ENCODE data around the gene ZNF275.
"Not testable (repeated sequence)": the region's sequence is repeated elsewhere in the genome, so short reads cannot be mapped to it uniquely, and the experiment has no call there.

The ZNF275 gene

DNA sequence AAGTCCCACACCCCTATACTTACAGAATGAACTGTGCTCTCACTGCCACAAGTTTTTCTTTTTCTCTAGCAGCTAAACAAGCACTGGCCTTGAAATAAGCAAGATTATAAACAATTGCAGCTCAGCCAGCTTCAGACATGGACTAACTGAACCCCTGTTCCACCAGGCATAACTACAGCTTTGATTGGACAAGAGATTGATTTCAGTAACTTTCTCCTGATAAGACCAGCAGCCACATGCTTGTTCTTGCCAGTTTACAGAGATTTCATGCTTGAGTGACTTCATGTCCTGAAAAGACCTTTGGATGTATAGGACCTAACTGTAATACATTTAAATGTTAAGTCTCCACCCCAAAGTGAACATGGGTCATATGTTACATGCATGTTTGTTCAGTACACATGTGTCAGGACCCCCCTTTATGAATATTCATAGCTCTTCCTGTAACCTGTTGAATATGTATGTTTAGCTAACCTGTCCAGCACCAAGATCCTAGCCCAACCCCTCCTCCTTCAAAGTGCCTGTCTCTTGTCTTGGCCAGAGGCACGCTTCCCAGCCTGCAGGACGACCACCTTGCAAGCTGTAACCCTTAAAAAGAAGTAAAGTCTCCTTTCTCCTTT, 27.9 kb downstream of the ZNF275 start:
- no peak for DNase-seq

DNA sequence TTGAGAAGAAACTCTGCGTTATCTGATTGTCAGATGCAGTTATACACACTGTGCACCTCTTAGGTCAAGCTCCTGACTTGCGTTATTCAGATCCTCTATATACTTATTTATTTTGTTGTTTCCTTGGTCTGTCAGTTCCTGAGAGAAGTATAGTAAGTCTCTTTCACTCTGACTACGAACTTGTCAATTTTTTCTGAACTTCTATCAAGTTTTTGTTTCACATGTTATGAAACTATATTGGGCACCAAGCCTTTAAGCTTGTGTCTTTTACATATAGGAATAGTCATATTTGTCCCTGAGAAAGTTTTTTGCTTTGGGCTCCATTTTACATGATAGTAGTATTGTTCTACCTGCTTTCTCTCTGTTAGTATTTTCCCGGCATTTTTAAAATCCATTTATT, 31.7 kb downstream of the ZNF275 start:
- DNase-seq, result no peak

DNA sequence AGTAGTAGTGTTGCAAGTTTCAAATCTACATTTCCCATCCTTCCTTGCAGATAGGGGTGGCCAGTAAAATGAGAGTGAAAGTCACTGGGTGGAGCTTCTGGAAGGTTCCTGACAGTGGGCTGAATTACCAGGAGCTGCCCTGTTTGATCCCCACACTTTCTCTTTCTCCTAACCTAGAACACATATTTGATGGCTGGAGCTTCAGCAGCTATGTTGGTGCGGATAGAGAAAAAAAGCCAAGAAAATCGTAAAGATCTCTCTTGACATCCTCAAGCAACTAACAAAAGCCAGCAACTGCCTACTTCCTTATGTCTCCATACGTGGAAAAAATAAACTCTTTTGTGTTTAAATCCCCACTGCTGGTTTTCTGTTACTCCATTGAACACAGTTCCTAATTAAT, 32.2 kb downstream of the ZNF275 start:
- no peak for DNase-seq

DNA sequence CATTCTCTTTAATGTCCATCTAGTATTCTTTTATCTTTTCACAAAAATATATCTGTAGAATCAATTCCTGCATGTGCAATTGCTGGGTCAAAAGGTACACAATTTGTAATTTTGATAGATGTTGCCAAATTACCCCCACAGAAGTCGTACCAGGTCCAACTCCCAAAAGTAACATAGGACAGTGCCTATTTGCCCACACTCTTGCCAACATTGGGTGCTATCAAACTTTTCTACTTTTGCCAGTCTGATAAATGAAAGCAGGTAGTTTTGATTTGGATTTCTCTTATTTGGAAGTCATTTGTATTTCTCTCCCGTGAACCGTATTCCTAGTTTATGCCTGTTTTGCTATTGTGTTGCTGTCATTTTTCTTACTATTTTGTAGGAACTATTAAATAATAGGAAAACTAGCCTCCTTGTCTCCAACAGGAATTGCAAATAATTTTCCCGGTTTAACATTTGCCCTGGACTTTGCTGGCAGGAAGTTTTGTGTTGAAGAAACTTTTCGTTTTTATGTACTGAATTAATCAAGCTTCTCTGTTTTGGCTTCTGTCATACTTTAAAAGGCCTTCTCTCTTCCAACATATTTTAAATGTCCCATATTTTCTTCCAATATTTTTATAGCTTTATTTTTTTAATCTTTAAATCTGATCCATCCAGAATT, 33.1 kb downstream of the ZNF275 start:
- DNase-seq, result no peak

DNA sequence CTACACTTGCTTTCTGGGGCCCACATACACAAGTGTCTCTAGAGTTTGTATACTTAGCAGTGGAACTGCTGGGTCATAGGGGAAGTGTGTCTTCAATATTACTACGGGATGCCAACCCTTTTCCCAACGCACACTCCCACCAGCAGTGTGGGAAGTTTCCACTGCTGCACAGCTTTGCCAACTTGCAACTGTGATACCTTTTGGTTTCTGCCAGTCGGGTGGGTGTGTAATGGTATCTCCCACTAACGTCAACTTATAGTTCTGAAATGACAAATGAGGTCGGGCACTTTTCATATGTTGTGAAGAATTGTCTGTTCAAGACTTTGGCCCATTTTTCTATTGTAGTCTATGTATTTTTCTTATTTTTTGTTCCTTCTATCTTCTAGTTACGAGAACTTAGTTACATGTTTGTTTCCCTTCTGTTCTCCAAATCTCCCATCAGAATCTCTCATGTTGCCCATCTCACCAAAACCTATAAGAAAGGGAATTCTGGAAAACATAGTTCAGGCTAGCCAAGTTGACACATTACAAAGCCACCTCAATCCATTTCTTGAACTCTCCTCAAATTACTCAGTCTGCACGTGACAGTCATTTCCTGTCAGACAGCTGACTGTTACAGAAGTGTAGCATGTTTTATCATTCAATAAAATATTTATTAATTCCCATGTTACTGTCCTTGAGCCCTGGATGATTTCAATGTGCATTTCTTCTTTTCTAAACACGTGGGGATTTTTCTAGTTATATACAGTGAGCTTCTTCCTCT, 36.5 kb downstream of the ZNF275 start:
- DNase-seq, result no peak

DNA sequence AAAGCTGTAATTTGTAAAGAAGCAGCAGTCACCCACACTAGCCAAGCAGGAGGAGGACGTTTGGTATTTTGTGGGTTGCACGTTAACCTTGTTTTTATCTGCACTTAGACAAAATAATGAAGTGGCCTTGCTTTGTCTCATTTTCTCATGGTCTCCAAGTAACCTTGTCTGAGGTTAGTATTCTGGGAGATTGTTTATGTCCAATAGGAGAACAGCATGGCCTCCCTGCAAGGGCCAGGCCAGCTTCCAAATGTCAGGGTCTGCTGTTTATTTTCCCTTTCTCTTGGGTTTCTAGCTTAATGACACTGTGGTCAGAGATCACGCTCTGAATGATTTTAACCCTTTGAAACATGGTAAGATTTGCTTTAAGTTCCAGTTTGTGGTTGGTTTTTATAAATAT, 37.3 kb downstream of the ZNF275 start:
- DNase-seq, result no peak

DNA sequence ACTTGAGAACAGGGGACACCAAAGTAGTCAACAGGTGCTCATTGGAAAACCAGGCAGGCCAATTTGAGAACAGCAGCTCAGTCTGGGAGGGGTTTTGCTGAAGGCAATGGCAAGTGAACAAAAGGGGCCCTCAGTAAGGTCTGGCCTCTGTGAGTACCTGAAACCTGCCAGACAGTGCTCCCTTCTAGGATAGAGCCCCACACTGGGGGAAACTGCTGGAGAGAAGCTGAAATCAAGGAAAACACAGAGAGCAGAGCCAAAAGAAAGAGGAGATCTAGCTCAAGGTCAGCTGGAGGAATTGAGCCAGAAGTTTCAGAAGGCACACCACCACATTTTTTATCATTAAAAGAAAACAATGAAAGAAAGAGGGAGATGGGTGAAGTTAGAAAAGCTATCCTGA, 39.0 kb downstream of the ZNF275 start:
- DNase-seq, result no peak

DNA sequence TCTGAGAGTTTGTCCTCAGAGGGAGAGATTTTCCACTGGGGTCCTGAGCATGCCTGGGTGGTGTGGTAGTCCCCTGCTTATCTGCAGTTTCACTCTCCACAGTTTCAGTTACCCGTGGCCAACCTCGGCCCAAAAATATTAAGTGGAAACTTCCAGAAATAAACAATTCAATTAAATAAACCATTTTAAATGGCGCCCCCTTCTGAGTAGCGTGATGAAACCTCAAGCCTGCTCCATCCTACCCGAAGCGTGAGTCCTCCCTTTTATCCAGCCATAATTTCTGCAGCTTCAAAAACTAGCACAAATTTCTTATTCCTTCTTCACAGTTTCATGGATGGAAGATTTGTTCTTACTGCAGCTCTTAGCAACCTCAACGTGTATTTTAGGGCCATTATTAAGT, 40.5 kb downstream of the ZNF275 start:
- DNase-seq, result no peak

DNA sequence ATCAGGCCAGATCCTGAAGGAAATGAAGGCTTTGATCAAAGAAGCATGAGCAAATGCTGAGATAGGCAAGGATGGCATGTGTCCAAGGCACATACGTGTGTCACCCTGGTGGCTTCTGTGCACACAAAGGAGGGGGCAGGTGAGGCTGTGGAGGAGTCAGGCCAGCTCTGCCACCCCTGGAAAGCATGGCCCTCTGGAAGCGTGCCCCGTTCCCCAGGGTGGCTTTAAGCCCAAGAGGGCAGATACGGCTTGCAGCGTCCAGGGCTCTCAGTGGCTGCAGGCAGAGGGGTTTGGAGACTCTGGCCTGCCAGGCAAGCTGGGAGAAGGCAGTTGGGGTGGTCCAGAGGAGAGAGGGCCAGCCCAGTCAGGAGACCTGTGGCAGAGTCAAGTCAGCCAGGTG, 41.6 kb downstream of the ZNF275 start:
- DNase-seq, result no peak

DNA sequence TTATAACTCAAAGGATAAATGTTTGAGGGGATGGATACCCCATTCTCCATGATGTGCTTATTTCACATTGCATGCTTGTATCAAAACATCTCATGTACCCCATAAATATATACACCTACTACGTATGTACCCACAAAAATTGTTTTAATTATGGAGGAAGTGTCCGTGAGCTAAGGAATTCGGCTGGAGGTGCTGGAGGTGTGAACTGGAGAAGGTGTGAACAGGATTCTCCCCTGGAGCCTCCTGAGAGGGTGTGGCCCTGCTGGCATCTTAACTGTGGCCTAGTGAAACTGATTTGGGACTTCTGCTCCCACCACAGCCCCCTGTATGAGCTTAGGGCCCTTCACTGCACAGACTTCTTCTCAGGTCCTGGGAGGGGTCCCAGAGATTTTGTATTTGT, 43.8 kb downstream of the ZNF275 start:
- no peak for DNase-seq

DNA sequence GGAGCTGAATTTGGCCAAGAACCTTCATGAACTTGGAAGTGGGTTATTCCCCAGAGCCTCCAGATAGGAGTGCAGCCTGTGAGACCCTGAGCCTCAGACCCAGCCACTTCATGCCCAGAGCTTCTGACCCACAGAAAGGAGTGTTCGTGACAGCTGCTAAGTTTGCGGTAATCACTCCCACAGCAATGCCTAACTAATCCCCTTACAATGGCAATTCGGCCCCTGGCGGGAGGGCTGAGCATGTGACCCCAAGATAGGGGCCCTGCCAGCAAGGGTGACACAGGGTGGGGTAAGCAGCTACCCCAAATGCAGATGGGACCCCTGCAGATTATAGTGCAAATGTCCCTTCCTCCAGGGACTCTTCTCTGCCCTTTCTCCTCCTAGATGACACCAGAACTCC, 44.7 kb downstream of the ZNF275 start:
- no peak for DNase-seq

DNA sequence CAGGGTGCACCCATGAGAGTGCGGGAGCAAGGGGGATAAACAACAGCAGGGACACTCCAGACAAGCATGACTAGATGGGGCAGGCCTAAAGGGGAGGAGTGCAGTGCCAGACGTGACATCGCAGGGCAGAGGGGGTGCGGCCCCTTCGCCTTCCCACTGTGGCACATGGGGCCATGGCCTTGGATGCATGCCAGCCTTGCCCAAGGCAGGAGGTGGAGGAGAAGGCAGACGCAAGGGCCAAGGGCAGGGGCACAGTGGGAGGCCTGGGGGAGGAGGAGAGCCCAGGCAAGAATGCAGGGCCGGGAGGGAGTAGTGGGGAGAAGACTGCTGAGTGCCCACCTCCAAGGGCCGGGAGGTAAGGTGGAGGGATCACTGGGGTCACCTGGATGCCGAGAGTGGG, 45.6 kb downstream of the ZNF275 start:
- DNase-seq, result no peak

DNA sequence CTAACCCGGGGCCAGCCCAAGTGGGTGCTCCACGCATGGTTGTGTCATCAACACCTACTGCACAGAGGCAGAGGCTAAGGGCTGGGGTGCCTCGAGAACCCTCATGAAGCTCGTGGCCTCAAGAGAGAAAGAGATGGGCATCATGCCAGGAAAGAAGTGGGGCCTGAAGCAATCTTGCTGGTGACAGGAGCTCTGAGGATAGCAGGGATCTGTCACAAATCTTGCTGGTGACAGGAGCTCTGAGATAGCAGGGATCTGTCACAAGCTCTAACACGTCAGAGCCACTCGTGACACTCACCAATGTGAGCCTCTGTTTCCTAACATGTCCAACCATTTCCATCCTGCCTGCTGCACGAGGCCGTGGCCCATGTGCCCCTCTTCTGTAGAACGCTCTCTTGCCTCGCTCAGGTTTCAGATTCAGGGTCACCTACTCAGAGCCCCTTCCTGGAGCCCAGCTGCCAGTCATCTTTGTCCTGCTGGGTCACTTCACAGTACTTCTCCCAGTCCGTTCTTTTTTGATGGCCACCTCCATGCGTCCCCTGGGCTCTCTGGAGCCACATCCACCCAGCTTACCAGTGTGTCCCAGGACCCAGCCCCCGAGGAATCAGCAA, 46.1 kb downstream of the ZNF275 start:
- DNase-seq, result no peak

DNA sequence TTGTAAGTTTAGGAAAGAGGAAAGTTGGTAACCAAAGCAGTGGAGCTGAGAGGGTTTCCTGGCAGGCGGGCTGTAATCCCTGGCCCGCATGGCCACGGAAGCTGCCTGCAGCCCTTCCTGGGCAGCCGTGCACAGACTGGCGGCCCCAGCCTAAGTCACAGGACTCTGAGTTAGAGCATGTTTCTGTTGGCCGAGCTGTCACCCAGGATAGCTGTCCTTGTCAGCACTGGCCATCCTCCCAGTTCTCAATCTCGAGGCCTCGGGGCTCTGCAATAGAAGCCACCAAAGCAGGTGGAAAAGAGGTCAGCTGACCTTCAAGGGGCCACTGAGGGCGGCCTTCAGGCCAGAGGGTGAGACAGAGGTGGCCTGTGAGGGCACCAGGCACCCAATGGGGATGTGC, 46.7 kb downstream of the ZNF275 start:
- no peak for DNase-seq

DNA sequence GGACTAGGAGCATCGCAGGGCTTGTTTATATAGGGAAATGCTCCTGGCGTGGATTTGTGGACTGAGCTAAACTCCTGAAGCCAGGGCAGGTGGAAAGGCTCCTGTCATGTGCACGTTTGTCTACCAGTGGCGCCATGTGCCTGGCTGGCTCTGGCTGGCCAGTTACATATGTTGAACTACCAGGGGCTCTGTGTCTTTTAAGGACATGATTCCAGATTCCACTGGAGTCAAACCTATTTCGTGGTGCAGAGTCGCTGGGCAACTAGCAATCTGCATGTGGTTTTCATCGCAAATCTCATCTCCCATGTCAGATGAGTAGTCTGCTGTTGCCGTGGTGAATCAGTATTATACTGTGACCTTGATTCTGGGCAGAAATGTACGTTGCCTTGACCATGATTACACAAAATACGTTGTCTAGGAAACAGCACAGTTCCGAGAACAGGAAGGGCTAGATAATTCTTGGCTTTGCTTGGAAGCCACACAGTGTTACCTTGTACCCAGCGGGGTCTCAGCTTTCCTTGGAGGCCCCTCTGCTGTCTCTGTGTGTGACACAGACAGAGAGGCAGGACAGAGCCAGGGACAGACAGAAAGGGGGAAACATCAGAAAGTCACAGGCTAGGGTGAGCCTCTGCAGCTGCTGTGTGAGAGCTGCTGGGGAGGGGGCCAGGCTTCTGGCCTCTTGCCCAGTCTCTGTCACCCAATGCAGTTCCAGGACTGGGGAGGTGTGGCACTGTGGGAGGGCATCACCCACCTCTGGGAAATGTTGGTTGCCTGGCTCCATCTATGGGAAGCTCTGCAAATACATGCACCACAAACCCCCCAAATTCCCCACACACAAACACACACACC, 48.0 kb downstream of the ZNF275 start:
- DNase-seq, result no peak

DNA sequence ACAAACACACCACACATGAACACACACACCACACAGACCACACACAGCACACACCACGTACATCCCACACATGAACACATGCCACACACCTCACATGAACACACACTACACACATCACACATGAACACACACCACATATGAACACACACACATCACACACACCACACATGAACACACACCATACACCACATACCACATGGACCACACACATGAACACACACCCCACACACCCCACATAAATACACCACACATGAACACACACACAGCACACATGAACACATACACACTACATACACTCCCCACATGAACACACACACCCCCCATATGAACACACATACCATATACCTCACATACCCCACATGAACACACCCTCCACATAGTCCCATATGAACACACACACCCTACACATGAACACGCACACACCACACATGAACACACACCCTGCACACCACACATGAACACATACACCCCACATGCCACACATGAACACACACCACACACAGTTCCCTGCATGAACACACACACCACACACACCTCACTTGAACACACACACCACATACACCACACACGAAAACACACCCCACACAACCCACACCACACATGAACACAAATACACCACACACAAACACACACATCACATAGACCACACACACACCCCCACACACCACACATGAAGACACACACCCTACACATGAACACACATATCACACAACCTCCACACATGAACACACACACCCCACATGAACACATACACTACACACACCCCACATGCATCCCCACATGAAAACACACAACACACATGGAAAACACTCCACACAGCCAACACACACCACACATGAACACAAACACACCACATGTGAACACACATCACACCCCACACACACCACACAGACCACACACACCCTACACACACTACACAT, 48.9 kb downstream of the ZNF275 start:
- DNase-seq, result no peak

DNA sequence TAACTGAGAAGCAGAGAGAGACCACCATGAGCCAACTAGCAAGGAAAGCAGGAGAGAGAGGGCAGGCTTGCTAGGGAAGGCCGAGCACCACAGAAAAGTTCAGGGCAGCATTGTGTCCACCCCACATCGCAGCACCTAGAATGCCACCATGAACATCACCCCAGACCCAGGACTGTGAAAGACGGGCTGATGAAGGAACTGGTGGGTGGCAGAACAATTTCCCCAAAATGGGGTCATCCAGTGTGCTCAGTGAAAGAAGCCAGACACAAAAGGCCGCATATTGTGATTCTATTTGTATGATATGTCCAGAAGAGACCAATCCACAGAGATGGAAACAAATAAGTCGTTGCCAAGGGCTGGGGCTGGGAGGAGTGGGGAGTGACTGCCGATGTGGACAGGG, 50.4 kb downstream of the ZNF275 start:
- no peak for DNase-seq

DNA sequence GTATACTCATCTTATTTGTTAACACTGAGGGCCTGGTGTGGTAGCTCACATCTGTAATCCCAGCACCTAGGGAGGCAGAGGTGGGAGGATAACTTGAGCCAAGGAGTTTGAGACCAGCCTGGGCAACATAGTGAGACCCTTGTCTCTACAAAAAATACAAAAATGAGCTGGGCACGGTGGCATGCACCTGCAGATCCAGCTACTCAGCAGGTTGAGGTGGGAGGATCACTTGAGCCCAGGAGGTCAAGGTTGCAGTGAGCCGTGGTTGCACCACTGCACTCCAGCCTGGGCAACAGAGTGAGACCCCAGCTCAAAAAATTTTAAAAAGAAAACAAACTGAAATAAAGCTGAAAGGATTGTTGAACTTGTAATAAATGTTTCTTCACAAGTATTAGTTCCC, 51.0 kb downstream of the ZNF275 start:
- not testable (repeated sequence) for DNase-seq

DNA sequence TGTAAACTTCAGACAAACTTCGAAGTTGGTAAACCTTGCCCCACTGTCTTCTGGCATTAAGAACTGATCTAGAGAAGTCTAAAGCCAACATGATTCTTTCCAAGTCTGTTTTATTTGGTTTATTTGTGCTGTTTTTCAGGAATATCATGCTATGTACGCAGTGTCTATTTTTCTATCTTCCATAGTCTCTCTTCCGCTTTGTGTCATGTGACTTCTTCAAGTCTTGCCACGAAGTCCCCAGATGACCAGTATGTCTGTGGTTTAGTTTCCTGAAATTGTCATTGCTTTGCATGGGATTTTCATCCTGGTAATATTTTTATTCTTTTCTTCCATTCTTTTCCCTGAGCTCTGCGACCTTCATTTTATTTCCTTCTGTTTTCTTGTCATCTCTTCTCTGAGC, 52.1 kb downstream of the ZNF275 start:
- no peak for DNase-seq

DNA sequence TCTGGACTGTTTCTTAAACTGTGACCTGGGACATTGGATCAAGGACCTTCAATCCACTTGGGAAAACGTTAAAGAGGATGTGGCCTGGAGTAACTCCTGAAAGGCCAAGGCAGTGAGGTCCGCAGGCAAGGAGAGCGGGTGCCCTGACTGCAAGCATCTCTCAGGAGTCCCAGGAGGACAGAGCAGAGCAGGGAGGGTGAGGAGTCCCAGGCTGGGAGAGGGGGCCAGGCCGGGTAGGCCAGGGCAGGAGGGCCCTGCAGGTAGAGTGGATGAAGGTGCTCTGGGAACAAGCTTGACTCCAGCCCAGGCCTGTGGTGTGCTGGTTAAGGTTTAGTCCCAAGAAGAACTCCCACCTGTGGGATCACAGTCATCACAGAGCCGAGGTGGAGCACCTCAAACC, 53.4 kb downstream of the ZNF275 start:
- no peak for DNase-seq

DNA sequence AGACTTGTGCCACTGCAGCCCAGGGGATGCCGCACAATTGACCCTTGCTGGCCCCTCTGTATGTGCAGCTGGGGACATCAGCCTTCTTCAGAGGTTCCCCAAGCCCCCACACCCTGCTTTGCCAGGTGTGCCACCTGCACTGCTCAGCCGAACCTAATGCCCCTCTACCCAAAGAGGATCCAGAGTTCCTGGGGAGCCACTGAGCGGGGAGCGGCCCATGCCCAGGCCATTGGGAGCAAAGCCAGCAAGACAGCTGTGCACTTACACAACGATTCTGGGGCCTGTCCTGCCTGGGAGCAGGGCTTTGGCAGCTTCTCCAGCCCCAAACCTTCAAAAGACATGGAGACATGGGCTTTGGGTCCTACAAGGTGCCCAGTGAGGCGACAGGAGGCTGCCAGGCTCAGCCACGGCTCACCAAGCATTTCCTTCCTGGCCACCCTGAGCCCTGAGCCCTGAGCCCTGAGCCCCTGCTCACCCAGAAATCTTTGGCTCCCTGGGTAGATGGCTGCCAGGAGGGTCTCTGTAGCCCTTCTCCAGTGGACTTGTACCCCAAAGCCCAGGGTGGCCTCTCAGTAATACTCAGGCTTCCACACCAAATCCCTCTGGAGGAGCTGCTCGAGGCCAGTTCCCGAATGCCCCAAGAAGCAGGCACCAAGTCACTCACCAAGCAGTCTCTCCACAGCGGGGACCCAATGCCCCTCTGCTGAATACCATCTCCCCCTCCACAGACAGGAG, 54.2 kb downstream of the ZNF275 start:
- DNase-seq, result no peak
